A549 (cell line): Measurements from ENCODE around the gene SLC17A2.

Source experiments
- CHD2 ChIP-seq: fragments of 150-350 bp; IDR thresholded peaks from 2 replicates; pipeline ENCODE4 v1.6.1; 2014; ENCODE audit warnings: low read length; ENCODE audit not compliant: partially characterized antibody
- CHD4 ChIP-seq: fragments of 200-600 bp; sonication (generic); IDR thresholded peaks from 2 replicates; pipeline ENCODE4 v1.6.1; 2016; ENCODE audit warnings: antibody characterized with exemption, mild to moderate bottlenecking, borderline replicate concordance
- JUN ChIP-seq, 2 experiments: fragments of >200 bp; sonication (Bioruptor Twin); formaldehyde crosslinking; IDR thresholded peaks; 2 replicates in 1 of 2; 3 replicates in 1 of 2; pipeline ENCODE4 v1.6.1; 2016 to 2017
- KDM1A ChIP-seq: fragments of 200-600 bp; sonication (generic); IDR thresholded peaks from 2 replicates; pipeline ENCODE4 v1.6.1; 2016; ENCODE audit warnings: low read depth, mild to moderate bottlenecking
- MAFK ChIP-seq: fragments of 450-650 bp; IDR thresholded peaks from 2 replicates; pipeline ENCODE4 v1.6.1; 2014; ENCODE audit not compliant: partially characterized antibody
- MYC ChIP-seq: IDR thresholded peaks from 2 replicates; pipeline ENCODE4 v1.6.1; 2012; ENCODE audit warnings: mild to moderate bottlenecking, inconsistent platforms, low read length, improper control_type of control experiment, borderline replicate concordance
- POLR2A ChIP-seq: IDR thresholded peaks from 2 replicates; pipeline ENCODE4 v1.6.1; 2012; ENCODE audit warnings: mild to moderate bottlenecking, low read length
- SMC3 ChIP-seq: fragments of >200 bp; sonication (Bioruptor Twin); formaldehyde crosslinking; IDR thresholded peaks from 3 replicates; pipeline ENCODE4 v1.6.1; 2018; ENCODE audit warnings: inconsistent platforms
- SREBF2 ChIP-seq: fragments of 450-650 bp; IDR thresholded peaks from 2 replicates; pipeline ENCODE4 v1.6.1; 2014; ENCODE audit warnings: mild to moderate bottlenecking, moderate library complexity
- TF ChIP-seq, protein P1 (sequence below): IDR thresholded peaks from 2 replicates; pipeline ENCODE4 v1.6.1; 2012
- TF ChIP-seq, protein P2 (sequence below): fragments of >200 bp; sonication (Bioruptor Twin); formaldehyde crosslinking; IDR thresholded peaks from 3 replicates; pipeline ENCODE4 v1.5.1; 2016
- TF ChIP-seq, protein P3 (sequence below): fragments of 150-350 bp; IDR thresholded peaks from 2 replicates; pipeline ENCODE4 v1.6.1; 2014; ENCODE audit warnings: low read depth, mild to moderate bottlenecking, low read length
- TF ChIP-seq, protein P4 (sequence below): fragments of 200-600 bp; sonication (generic); IDR thresholded peaks from 2 replicates; pipeline ENCODE4 v1.6.1; 2016; ENCODE audit warnings: antibody characterized with exemption, mild to moderate bottlenecking, moderate library complexity

DNA sequence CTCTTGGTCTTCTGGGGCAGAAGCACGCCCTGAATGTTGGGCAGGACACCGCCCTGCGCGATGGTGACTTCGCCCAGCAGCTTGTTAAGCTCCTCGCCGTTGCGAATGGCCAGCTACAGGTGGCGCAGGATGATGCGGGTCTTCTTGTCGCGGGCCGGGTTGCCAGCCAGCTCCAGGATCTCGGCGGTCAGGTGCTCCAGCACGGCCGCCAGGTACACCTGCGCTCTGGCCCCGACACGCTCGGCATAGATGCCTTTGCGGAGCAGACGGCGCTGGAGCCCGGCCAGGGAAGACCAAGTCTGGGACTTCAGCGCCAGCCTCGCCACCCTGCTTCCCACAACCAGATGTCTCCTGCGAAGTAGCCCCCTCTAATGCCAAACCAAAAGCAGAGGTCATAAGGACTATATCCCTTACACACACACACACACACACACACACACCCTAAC is 48.4 kb downstream of the SLC17A2 start:
- TF ChIP-seq POLR2A (no peak), MYC (no peak), MAFK (no peak), SMC3 (peak; percentile 21; the same call in 1 of the 3 replicates), CHD4 (no peak), SREBF2 (no peak), JUN (IDR thresholded peaks at IDR 0.05) (no peak), CHD2 (no peak), KDM1A (no peak)
- TF ChIP-seq, protein P1, sequence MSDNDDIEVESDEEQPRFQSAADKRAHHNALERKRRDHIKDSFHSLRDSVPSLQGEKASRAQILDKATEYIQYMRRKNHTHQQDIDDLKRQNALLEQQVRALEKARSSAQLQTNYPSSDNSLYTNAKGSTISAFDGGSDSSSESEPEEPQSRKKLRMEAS = peak; percentile 13; the same call in 1 of the 2 replicates
- TF ChIP-seq, protein P2, sequence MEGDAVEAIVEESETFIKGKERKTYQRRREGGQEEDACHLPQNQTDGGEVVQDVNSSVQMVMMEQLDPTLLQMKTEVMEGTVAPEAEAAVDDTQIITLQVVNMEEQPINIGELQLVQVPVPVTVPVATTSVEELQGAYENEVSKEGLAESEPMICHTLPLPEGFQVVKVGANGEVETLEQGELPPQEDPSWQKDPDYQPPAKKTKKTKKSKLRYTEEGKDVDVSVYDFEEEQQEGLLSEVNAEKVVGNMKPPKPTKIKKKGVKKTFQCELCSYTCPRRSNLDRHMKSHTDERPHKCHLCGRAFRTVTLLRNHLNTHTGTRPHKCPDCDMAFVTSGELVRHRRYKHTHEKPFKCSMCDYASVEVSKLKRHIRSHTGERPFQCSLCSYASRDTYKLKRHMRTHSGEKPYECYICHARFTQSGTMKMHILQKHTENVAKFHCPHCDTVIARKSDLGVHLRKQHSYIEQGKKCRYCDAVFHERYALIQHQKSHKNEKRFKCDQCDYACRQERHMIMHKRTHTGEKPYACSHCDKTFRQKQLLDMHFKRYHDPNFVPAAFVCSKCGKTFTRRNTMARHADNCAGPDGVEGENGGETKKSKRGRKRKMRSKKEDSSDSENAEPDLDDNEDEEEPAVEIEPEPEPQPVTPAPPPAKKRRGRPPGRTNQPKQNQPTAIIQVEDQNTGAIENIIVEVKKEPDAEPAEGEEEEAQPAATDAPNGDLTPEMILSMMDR = peak; percentile 45
- TF ChIP-seq, protein P3, sequence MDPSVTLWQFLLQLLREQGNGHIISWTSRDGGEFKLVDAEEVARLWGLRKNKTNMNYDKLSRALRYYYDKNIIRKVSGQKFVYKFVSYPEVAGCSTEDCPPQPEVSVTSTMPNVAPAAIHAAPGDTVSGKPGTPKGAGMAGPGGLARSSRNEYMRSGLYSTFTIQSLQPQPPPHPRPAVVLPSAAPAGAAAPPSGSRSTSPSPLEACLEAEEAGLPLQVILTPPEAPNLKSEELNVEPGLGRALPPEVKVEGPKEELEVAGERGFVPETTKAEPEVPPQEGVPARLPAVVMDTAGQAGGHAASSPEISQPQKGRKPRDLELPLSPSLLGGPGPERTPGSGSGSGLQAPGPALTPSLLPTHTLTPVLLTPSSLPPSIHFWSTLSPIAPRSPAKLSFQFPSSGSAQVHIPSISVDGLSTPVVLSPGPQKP = no peak
- TF ChIP-seq, protein P4, sequence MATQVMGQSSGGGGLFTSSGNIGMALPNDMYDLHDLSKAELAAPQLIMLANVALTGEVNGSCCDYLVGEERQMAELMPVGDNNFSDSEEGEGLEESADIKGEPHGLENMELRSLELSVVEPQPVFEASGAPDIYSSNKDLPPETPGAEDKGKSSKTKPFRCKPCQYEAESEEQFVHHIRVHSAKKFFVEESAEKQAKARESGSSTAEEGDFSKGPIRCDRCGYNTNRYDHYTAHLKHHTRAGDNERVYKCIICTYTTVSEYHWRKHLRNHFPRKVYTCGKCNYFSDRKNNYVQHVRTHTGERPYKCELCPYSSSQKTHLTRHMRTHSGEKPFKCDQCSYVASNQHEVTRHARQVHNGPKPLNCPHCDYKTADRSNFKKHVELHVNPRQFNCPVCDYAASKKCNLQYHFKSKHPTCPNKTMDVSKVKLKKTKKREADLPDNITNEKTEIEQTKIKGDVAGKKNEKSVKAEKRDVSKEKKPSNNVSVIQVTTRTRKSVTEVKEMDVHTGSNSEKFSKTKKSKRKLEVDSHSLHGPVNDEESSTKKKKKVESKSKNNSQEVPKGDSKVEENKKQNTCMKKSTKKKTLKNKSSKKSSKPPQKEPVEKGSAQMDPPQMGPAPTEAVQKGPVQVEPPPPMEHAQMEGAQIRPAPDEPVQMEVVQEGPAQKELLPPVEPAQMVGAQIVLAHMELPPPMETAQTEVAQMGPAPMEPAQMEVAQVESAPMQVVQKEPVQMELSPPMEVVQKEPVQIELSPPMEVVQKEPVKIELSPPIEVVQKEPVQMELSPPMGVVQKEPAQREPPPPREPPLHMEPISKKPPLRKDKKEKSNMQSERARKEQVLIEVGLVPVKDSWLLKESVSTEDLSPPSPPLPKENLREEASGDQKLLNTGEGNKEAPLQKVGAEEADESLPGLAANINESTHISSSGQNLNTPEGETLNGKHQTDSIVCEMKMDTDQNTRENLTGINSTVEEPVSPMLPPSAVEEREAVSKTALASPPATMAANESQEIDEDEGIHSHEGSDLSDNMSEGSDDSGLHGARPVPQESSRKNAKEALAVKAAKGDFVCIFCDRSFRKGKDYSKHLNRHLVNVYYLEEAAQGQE = no peak
